Dedifferentiated amniotic fluid mesenchymal stem cell (primary cell): ENCODE measurements around the gene SLC17A3.

ENCODE experiments used
- DNase-seq: peaks from one replicate; pipeline ENCODE4 v3.0.0-alpha.2; 2016; ENCODE audit errors: extremely low spot score

Gene SLC17A3

DNA sequence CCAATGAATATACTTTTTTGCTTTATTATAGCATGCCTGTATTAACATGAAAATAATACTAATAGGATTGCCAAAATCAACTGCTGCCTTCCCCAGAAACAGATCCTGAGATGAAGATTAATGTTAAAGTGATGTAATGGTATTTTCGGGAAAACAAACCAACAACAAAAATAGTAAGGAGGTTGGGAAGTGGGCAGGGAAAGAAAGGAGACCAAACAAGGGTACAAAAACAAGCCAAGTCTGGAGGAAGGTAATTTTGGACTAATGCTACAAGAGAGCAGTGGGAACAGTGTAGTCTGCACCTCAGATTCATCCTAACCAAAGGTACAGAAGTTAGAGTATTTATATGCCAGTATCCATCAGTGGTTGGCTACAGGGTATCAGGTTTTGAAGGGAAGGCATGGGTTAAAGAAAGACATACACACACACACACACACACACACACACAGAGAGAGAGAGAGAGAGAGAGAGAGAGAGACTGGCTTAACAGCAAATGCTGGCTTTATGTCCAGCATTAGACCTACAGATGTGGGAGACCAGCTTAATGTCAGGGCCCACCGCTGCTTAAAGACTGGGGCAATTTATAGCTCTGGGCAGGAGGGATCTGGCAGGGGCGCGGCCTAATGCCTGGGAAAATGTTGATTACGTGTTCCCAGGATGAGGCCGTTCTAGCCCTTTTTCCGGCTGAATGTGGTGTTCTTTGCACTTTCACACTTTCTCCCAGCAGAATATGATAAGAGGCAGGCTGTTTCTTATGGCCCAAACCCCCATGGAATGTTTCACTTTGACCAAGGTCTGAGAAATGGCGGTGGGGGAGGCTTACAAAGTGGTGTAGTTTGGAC is 38.4 kb downstream of the SLC17A3 start:
- DNase-seq: no peak

- DNase-seq: no peak
Observed at GRCh38 chr6:25834950-25835349, 39.1 kb downstream of the SLC17A3 start.

GRCh38 chr6:25833136-25833535 is 40.9 kb downstream of the SLC17A3 start:
- DNase-seq: no peak

DNA sequence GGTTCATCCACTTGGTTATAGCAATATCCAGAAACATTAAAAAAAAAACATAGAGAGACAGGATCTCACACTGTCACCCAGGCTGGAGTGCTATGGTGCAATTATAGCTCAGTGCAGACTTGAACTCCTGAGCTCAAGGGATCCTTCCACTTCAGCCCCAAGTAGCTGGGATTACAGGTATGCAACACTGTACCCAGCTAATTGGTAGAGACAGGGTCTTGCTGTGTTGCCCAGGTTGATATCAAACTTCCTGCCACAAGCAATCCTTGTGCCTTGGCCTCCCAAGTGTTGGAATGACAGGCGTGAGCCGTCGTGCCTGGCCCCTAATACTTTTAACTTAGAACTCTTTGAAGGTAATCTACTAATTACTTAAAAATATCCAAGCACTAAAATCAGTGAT is 41.4 kb downstream of the SLC17A3 start:
- DNase-seq: no peak

- DNase-seq: no peak
Observed at GRCh38 chr6:25832307-25832662, 41.8 kb downstream of the SLC17A3 start.

GRCh38 chr6:25831532-25832306 is 42.3 kb downstream of the SLC17A3 start, which contains the start of gene SLC17A1:
SLC17A1 (minus strand) TSS chr6:25832052; CDS start chr6:25830557, 1,495 bp downstream.
- DNase-seq: no peak

GRCh38 chr6:25830458-25830857 is 43.6 kb downstream of the SLC17A3 start:
- DNase-seq: no peak

GRCh38 chr6:25829375-25829774 is 44.7 kb downstream of the SLC17A3 start:
- no peak for DNase-seq

DNA sequence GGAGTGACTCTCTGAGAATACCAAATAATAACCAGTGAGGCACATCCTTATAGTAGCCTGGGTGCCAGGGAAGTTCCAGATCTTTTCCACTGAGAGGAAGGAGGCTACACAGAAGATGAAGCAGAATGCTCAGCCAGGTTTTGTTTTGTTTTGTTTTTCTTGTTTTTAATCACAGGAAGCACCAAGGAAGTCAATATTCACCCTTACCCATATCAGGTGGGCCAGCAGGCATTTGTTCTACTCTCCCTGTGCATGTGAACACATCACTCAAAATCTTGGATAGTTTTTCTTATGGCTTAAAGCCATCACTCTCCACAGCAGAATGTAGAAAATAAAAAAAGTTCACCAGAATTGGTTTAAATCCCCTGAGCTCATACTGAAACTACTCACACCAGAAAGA is 52.7 kb downstream of the SLC17A3 start:
- DNase-seq: no peak

- no peak for DNase-seq
Observed at GRCh38 chr6:25816252-25816651, 57.8 kb downstream of the SLC17A3 start.

- DNase-seq: no peak
Observed at GRCh38 chr6:25815194-25815593, 58.8 kb downstream of the SLC17A3 start.

GRCh38 chr6:25804804-25805203 is 69.2 kb downstream of the SLC17A3 start:
- no peak for DNase-seq

- no peak for DNase-seq
Observed at GRCh38 chr6:25801436-25801835, 72.6 kb downstream of the SLC17A3 start.
